ENCODE measurements around the gene BICC1.

GRCh38 chr10:58733436-58733835 is 220.8 kb downstream of the BICC1 start:
- TF ChIP-seq CTCF (IDR thresholded peaks at IDR 0.05; ENCODE audit: poor library complexity) (no peak), EZH2phosphoT487 (IDR thresholded peaks at IDR 0.05; ENCODE audit: low read depth, severe bottlenecking, unreplicated experiment) (no peak), EZH2 (IDR thresholded peaks at IDR 0.05; ENCODE audit: borderline replicate concordance) (no peak)
